Fibroblast of pulmonary artery (primary cell): ENCODE results near the gene PCDHGA11.
"Not testable (repeated sequence)": the region's sequence is repeated elsewhere in the genome, so short reads cannot be mapped to it uniquely, and the experiment has no call there.

ENCODE experiments used
- DNase-seq: peaks from one replicate; pipeline ENCODE4 v3.0.0-alpha.2; 2010; ENCODE audit warnings: low read depth
- H3K4me3 ChIP-seq: replicated peaks from 2 replicates; pipeline ENCODE4 v1.5.1; 2011; ENCODE audit warnings: low read depth, mild to moderate bottlenecking, control low read depth, low read length, moderate library complexity
- CTCF ChIP-seq: IDR thresholded peaks from 2 replicates; pipeline ENCODE4 v1.5.1; 2011; ENCODE audit warnings: mild to moderate bottlenecking, control low read depth, low read length, inconsistent platforms; ENCODE audit errors: missing control alignments

The PCDHGA11 gene

GRCh38 chr5:141420855-141421488, at the start of gene PCDHGA11:
Gene PCDHGA11 (plus strand): TSS chr5:141421051. CDS start chr5:141421228, 177 bp downstream.
- TF ChIP-seq CTCF: peak; percentile 64
- peak within 1 kb of the TSS; percentile 55 for H3K4me3 ChIP-seq
- DNase-seq: peak; percentile 82

- H3K4me3 ChIP-seq: no peak overlapping the region
- TF ChIP-seq CTCF: no peak
- no peak for DNase-seq
Measured at GRCh38 chr5:141371572-141372475, 49.0 kb upstream of the PCDHGA11 start.

GRCh38 chr5:141373673-141374317, 47.1 kb upstream of the PCDHGA11 start, which contains the start of gene PCDHGA6:
Gene PCDHGA6 (plus strand): TSS chr5:141373891. CDS start chr5:141374084, 193 bp downstream.
- H3K4me3 ChIP-seq: peak within 1 kb of the TSS; percentile 57
- DNase-seq: peak; percentile 73
- TF ChIP-seq CTCF: peak; percentile 66

GRCh38 chr5:141374627-141375026, 46.2 kb upstream of the PCDHGA11 start:
- peak overlapping the region; percentile 57 for H3K4me3 ChIP-seq
- TF ChIP-seq CTCF: no peak
- DNase-seq: no peak

GRCh38 chr5:141375444-141376155, 45.3 kb upstream of the PCDHGA11 start:
- DNase-seq, H3K4me3 ChIP-seq: not testable (repeated sequence)

GRCh38 chr5:141382469-141383294, 38.2 kb upstream of the PCDHGA11 start, which contains the start of gene PCDHGA7:
Gene PCDHGA7 (plus strand): TSS chr5:141382742. CDS start chr5:141382900, 158 bp downstream.
- TF ChIP-seq CTCF: peak; percentile 64
- DNase-seq: peak; percentile 70
- peak within 1 kb of the TSS; percentile 57 for H3K4me3 ChIP-seq
